ENCODE measurements around the gene KRTAP3-2.

DNA sequence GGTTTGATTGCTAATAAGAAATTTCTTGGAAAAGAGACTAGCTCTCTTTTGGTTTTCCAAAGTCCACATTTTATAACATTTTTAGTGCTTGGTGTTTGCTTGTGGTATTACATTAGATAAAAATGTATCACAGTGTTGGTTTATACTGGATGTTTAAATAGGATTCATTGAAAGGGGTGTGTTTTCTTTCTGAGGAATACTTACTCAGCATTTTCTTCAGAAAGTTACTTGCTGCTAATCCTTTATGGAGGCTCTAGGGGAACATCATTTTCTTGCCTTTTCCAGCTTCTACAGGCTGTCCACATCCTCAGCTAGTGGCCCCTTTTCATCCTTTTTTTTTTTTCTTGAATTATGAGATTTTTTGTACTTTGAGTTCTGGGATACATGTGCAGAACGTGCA, 32.1 kb downstream of the KRTAP3-2 start:
- TF ChIP-seq POLR2AphosphoS5 (IDR thresholded peaks at IDR 0.05) (no peak), POLR2A (IDR thresholded peaks at IDR 0.05; ENCODE audit: low read depth) (no peak)
- TF ChIP-seq, protein P1, sequence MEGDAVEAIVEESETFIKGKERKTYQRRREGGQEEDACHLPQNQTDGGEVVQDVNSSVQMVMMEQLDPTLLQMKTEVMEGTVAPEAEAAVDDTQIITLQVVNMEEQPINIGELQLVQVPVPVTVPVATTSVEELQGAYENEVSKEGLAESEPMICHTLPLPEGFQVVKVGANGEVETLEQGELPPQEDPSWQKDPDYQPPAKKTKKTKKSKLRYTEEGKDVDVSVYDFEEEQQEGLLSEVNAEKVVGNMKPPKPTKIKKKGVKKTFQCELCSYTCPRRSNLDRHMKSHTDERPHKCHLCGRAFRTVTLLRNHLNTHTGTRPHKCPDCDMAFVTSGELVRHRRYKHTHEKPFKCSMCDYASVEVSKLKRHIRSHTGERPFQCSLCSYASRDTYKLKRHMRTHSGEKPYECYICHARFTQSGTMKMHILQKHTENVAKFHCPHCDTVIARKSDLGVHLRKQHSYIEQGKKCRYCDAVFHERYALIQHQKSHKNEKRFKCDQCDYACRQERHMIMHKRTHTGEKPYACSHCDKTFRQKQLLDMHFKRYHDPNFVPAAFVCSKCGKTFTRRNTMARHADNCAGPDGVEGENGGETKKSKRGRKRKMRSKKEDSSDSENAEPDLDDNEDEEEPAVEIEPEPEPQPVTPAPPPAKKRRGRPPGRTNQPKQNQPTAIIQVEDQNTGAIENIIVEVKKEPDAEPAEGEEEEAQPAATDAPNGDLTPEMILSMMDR (IDR thresholded peaks at IDR 0.05), result no peak

All from esophagus muscularis mucosa (tissue), 3 donors.